T-helper 1 cell treated with Interleukin-12 subunit alpha and Interleukin-12 subunit beta and Interleukin-4 antibody, amounts not matched to agents 30 ng/mL and 1 ng/mL, for 36 hours (primary cell): ENCODE measurements around the gene TRPV5. TPM values are rescaled to one million over a fixed set of nuclear protein-coding genes. Genes with fewer than 3 reads are reported as not detected.

Experiments used
- total RNA-seq: library from RNA; stranded (reverse); gene quantifications from 2 replicates; pipeline ENCODE4 v1.2.3, GENCODE V29; 2022

TRPV5 gene
- total RNA-seq, 1 donor from 2014 or later: not detected

Other genes starting within 250 kb of the TRPV5 start
- gene PRSS1, start 184.3 kb downstream of the TRPV5 start, total RNA-seq: not detected in 2 replicates
- 0.37 TPM in 1 of 2 replicates, not detected in the other for gene PRSS2, start 162.8 kb downstream of the TRPV5 start, total RNA-seq
- 6.4 and 7.8 TPM in 2 replicates for gene EPHB6, start 78.7 kb downstream of the TRPV5 start, total RNA-seq
- gene TRPV6, start 48.0 kb downstream of the TRPV5 start, total RNA-seq: not detected in 2 replicates
- not detected in 2 replicates for gene LLCFC1, start 5.7 kb upstream of the TRPV5 start, total RNA-seq
- gene KEL, start 28.6 kb upstream of the TRPV5 start, total RNA-seq: 0.51 and 0.76 TPM in 2 replicates
- not detected in 2 replicates for gene OR9A2, start 93.4 kb upstream of the TRPV5 start, total RNA-seq
- not detected in 2 replicates for gene OR6V1, start 118.6 kb upstream of the TRPV5 start, total RNA-seq
- not detected in 2 replicates for gene PIP, start 198.3 kb upstream of the TRPV5 start, total RNA-seq
- not detected in 2 replicates for gene TAS2R39, start 249.7 kb upstream of the TRPV5 start, total RNA-seq